ENCODE data around the gene ZDHHC24.

The ZDHHC24 gene

DNA sequence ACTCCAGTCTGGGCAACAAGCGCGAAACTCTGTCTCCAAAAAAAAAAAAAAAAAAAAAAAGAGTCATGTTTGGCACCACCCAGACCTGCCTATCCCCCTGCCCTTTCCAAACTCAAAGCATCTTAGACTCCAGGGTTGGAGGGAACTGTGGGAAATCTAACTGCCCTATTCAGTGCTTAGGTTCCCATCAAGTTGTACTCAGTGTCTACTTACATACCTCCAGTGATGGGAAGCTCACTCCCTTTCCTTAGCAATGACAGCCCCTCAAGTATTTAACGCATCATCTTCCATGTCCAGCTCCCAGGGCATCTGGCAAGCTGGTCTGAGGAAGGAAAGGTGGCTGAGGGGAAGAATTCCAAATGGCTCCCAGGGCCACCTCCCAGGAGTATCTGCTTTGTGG, 3.8 kb upstream of the ZDHHC24 start:
- DNase-seq (ENCODE audit: low read depth, low spot score): no peak
- TF ChIP-seq, protein P1, sequence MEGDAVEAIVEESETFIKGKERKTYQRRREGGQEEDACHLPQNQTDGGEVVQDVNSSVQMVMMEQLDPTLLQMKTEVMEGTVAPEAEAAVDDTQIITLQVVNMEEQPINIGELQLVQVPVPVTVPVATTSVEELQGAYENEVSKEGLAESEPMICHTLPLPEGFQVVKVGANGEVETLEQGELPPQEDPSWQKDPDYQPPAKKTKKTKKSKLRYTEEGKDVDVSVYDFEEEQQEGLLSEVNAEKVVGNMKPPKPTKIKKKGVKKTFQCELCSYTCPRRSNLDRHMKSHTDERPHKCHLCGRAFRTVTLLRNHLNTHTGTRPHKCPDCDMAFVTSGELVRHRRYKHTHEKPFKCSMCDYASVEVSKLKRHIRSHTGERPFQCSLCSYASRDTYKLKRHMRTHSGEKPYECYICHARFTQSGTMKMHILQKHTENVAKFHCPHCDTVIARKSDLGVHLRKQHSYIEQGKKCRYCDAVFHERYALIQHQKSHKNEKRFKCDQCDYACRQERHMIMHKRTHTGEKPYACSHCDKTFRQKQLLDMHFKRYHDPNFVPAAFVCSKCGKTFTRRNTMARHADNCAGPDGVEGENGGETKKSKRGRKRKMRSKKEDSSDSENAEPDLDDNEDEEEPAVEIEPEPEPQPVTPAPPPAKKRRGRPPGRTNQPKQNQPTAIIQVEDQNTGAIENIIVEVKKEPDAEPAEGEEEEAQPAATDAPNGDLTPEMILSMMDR (IDR thresholded peaks at IDR 0.05; ENCODE audit: insufficient read depth, low read length, missing control alignments): no peak
- ChIA-PET CTCF (interaction anchor here (1.2 kb wide), 1 partner anchor 30 kb away, joined by 3 read pairs; no protein-coding TSS in a partner anchor), POLR2A (interaction anchor here (0.7 kb wide), 1 partner anchor 64 kb away, joined by 3 read pairs; no protein-coding TSS in a partner anchor)
- H3K4me3 ChIP-seq (ENCODE audit: low read depth, low read length): no peak overlapping the region

DNA sequence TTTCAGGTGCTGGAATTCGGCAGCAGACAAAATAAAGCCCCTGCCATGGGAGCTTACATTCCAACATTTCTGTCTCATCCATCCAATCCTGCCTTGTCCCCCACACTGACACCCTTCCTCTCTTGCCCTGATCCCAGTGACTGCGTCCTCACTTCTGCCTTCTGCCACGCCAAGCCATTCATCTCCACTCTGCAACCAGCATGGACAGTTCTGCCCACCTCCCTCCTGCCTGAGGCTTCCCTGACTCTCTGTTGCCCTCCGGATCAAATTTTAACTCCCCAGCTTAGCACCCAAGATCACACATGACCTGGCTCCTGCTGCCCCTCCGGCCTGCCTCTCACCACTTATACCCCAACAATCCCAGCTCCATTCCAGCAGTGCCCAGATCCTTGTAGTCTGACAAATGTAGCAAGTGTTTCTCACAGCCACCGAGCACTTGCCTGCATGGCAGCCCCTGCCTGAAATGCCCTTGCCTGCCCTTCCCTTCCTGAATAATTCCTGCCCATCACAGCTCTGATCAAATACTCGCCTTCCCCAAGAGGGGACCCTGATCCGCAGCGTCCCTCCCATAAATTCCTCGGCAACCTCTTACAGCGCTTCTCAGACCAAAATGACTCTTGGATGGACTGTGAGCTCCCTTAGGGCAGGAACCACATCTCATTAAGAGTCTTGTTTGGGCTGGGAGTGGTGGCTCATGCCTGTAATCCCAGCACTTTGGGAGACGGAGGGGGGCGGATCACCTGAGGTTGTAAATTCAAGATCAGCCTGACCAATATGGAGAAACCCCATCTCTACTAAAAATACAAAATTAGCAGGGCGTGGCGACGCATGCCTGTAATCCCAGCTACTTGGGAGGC, 3.2 kb upstream of the ZDHHC24 start:
- no peak overlapping the region for H3K4me3 ChIP-seq (ENCODE audit: low read depth, low read length)
- ChIA-PET POLR2A (interaction anchor here (0.7 kb wide), 1 partner anchor 63 kb away, joined by 3 read pairs; no protein-coding TSS in a partner anchor), CTCF (interaction anchor here (1.2 kb wide), 2 partner anchors 18 to 30 kb away, joined by 3 read pairs; no protein-coding TSS in a partner anchor)
- TF ChIP-seq, protein P1 (IDR thresholded peaks at IDR 0.05; ENCODE audit: insufficient read depth, low read length, missing control alignments): no peak
- no peak for DNase-seq (ENCODE audit: low read depth, low spot score)

- no peak for DNase-seq (ENCODE audit: low read depth, low spot score)
- ChIA-PET CTCF (interaction anchor here (1.2 kb wide), 1 partner anchor 19 kb away, joined by 3 read pairs; no protein-coding TSS in a partner anchor), POLR2A (no interaction called here)
- H3K4me3 ChIP-seq (ENCODE audit: low read depth, low read length): no peak overlapping the region
- TF ChIP-seq, protein P1 (IDR thresholded peaks at IDR 0.05; ENCODE audit: insufficient read depth, low read length, missing control alignments): no peak
Measured at GRCh38 chr11:66548041-66548440, 2.2 kb upstream of the ZDHHC24 start.

DNA sequence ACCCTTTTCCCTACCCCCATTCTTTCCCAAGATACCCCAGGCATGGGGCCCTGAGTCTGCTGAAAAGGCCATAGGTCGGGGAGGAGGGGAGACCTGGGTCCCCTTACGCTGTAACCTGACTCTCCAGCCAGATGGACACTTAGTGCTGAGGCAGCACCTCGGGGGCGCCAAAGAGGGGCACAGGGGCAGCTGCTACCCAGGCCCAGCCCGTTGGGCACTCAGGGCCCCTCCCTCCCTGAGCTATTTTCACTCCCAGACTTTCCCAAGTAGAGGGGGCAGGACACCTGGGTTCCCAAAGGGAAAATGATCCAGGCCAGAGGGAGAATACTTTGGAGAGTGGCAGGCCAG, 1.8 kb upstream of the ZDHHC24 start:
- POLR2A ChIA-PET: no interaction called here
- DNase-seq (ENCODE audit: low read depth, low spot score): no peak
- no peak overlapping the region for H3K4me3 ChIP-seq (ENCODE audit: low read depth, low read length)
- TF ChIP-seq, protein P1 (IDR thresholded peaks at IDR 0.05; ENCODE audit: insufficient read depth, low read length, missing control alignments): no peak
- CTCF ChIA-PET: no interaction called here

- H3K4me3 ChIP-seq (ENCODE audit: low read depth, low read length): no peak overlapping the region
- DNase-seq (ENCODE audit: low read depth, low spot score): no peak
- CTCF ChIA-PET: interaction anchor here (1.0 to 1.5 kb wide), 3 partner anchors 138 to 148 kb away, joined by 4 to 7 read pairs (median 5); no protein-coding TSS in a partner anchor
- POLR2A ChIA-PET: interaction anchor here (1.9 kb wide), 1 partner anchor 131 kb away, joined by 11 read pairs; the partner anchor contains the start of gene RBM4B
- TF ChIP-seq, protein P1 (IDR thresholded peaks at IDR 0.05; ENCODE audit: insufficient read depth, low read length, missing control alignments): no peak
Measured at GRCh38 chr11:66546966-66547661, 1.3 kb upstream of the ZDHHC24 start.

Data from AG04449 (cell line).